ENCODE measurements around the gene SLC5A12.

The SLC5A12 gene

DNA sequence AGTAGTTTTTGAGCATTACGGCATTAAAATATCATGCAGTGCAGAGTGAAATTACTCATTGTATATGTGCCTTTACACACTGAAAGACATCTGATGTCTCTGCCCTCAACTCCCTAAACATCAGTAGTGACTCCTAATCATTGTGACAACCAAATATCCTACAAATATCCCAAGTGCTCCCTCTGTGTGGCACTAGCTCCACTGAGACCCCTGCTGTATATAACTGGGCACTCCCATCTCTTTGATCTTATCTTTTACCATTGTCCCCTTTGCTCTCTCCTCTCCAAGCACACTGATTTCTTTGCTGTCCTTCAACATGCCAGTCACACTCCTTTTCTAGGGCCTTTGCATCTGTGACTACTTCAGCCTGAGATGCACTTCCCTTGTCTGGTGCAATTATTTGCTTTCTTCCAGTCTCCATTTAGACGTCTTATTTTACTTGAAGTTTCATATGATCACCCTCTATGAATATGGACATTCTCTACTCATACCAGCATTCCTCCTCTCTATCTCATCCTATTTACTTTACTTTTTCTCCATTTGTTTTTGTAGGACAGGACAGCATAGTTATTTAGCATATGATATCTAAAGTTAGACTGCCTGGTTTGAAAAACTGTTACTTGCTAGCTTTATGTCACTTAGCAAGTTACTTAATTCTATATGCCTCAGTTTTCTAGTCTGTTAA, 2.4 kb downstream of the SLC5A12 start:
- DNase-seq, result no peak

DNA sequence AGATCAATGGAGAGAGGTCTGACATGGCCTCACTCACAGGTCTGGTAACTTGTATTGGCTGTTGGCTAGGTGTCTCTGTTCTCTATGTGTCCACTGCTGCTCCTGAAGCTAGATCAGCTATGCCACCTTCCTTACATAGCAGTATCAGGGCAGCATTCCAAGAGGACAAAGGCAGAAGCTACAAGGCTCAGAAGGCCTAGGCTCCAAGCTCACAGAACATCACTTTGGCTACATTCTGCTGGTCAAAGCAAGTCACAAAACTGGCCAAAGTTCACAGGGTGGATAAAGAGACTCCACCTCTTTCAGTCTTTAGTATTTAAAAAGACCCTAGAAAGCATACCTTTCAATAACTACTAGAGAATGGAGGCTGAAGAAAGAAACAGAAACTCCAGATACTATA, 4.1 kb downstream of the SLC5A12 start:
- no peak for DNase-seq

DNA sequence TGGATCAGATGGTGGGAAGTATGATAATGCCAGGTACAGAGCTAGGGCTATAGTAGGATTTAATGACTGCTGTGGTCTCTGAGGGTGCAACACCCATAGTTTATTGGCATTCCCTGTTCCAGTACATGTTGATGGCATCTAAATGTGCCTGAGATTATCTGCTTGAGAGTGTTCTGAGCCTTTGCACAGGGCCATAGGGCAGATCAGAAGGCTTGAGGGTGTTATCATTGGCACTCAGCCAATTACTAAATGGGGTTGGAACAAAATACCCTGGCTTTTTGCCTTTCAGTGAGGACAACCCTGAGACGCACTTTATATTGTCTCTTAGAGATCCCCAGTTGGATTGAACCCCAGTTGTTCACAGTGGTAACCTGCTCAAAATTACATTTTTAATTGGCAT, 6.7 kb downstream of the SLC5A12 start:
- no peak for DNase-seq

DNA sequence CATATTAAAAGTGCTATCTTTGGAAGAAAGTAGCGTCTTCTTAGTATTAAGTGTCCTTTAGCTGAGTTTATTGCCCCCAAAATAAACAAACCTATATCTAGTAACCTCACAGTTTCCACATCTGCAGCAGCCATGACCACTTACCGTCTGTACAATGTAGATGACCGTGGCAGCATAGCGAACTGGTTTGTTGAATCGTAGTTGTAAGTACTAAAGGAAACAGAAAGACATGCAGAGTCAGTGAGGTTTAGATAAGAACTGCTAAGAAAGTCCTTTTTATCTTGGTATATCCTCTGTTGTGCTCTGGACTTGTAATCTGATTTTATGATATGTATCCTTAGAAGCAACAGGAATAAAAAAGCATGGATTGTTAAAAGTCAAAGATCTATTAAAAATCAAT, 9.4 kb downstream of the SLC5A12 start:
- no peak for DNase-seq

DNA sequence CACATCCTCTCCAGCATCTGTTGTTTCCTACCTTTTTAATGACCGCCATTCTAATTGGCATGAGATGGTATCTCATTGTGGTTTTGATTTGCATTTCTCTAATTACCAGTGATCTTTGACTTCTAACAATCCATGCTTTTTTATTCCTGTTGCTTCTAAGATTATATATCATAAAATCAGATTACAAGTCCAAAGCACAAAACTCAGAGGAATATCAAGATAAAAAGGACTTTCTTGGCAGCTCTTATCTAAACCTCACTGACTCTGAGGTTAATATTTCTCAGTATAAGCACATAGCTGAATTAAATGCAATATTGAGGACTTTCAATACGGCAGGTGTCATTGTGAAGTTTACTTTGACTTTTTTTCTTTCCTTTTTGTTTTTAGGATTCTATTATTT, 11.4 kb downstream of the SLC5A12 start:
- DNase-seq, result no peak

DNA sequence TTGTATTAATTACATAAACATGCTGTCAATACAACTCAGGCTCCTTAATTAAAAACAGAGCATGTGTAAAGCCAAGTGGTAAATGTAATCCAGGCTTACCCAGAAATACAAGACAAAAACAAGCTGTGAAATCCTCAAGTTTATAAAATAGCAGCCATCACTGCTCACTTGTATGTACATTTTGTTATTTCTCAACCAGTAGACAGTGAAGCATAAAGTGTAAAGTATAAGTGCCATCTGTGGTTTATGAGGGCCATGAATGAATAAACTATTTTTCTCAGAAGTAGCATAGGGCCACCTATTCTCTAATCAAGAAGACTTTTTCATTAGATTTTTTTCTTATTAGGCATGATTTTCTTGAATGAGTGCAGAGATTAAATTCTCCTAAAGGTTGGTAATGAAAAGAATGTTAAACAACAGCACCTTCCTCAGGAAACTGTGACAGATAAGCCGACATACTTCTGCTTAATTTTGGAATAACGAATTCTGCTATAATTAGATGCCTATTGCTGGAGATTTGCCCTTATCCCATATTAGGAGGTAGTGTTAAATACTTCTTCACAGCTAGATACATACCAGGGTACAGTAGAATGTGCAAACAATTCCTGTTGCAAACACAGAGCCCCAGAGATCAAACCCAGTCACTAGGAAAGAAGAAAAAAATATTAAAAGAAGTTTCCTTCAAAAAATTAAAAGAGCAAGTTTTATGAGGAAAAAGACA, 13.0 kb downstream of the SLC5A12 start:
- DNase-seq, result no peak

DNA sequence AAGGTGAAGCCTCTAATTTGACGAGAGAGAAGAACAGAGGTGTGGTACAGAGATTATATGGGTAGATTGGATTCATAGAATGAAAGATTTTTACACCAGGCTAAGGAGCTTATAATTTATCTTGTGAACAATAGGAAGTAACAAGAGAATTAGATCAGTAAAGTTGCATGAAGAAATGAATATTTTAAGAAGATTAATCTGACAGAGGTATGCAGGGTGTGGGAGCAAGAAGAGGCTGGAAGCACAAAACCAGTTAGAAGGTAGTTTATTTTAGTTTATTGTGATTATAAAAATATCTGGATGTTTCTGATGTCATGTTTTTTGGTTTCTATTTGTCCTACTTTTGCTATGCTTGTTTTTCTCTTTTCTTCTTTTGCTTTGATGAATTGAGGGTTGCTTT, 15.7 kb downstream of the SLC5A12 start:
- DNase-seq, result no peak

DNA sequence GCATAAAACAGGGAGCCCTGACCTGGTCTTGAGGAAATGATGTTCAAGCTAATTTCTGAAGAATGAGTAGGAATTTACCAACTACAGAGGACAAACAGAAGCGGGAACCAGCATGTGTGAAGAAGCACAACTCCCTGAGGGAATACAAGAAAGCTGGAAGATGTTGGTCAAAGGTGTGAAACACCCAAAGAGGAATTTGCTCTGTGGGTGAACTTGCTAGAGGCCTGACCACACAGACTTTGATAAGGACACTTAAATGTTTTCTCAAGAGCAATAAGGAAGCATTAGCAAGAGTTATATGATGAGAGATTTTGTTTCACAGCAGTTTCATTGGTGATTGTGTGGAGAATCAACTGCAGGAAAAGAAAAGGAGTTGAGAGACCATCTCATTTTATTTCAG, 17.6 kb downstream of the SLC5A12 start:
- DNase-seq, result no peak

DNA sequence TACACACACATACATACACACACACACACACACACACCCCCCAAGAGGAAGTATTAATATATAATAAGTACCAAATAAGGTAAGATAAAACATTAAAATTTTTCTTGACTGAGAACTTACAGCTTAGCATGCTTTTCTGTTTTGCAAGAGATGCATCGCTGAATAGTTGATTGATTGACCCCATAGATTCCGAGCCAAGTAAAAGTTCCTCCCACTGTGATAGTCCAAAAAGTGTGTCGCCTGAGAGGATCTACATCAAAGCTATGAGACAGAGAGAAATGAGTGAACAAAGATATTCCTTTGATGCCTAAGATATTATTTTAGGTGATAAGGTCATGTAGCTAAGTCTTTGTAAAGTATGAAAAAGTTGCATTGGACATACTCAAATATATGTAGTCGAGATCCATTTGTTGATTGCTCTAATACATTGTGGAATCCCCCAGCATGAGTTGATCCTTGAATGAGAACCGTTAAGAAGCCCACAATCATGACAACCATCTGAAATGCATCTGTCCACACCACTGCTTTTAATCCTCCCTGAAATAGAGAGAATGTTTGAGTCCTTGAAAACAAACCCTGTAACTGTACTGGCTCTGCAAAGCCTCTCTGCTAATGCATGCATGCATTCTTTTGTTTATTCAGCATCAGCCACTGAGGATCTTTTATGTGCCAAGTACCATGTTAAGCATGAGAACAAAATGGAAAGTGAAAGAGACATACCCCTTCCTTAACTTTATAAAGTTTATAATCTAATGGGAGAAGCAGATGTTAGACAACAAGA, 18.3 kb downstream of the SLC5A12 start:
- no peak for DNase-seq

DNA sequence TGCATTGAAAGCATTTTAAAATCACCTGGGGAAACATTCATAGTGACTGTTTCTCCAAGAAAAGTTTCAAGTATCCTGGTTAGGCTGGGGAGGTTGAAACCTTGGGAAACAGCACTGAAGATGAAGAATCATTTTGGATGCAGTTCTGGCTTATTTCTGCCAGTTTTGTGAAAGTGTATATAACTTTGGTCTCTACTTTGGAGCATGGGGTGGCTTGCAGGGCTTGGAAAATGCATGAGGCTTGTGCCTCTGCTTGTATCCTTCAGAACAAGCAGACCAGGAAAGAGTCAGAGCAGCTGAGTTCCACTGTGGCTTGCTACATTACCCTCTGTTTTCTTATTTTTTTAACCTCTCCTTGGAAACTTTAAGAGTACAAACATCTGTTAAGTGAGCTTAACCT, 19.5 kb downstream of the SLC5A12 start:
- DNase-seq, result no peak

DNA sequence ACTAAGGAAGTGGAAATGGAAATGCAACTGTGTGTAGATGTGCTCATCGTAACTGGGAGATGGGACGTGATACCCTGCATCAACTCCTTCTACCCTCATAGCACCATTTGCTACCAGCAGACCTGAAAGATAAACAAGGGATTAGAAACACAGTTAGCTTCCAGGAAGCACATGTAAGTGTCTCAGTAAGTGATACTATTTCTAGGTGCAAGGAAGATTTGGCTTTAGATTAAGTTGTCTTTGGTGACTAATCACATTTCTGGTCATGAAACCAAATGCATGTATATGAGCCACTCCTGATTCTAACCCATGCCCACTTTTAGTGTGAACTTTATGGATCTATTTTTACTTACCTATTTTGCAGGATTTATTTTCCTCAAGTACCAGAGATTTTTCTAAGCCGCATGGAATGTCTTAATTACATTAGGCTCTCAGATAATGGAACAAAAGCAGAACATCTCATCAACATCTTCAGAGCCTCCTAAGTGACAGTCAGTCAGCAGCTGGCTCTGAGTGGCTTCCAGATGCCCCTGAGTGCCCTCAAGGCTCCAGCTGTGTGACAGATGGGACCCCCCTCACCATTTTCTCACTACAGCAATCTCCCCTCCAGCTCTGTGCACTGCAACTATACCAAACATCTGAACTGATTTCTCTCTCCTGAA, 21.2 kb downstream of the SLC5A12 start:
- no peak for DNase-seq

DNA sequence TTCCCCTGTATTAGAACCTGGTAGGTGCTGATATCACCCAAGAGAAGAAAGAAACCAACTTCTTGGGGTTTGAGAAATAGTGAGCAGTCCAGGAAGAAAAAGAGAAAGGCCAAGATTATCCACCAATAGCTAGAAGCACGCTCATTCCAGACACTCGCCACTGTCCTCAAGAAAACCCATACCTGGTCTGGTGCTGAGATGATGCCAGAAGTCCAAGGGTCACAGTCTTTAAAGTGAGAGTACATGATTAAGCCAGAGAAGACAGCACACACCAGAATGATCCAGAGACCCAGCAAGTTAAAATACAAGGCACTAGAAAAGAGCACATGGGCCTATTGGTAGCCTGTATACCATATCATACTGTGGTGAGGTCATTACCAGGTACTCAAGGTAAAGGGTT, 23.6 kb downstream of the SLC5A12 start:
- no peak for DNase-seq

DNA sequence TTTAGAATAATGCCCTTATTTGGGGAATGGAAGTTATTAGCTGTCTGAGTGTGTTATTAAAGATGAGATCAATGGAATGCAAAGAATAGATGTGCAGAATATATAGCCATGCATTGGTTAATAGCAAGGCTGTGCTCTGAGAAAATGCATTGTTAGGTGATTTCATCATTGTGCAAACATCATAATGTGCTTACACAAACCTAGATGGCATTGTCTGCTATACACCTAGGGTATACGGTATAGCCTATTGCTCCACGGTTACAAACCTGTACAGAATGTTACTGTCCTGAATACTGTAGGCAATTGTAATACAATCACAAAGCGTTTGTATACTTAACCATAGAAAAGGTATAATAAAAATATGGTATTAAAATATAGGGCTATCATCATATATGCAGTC, 25.5 kb downstream of the SLC5A12 start:
- no peak for DNase-seq

DNA sequence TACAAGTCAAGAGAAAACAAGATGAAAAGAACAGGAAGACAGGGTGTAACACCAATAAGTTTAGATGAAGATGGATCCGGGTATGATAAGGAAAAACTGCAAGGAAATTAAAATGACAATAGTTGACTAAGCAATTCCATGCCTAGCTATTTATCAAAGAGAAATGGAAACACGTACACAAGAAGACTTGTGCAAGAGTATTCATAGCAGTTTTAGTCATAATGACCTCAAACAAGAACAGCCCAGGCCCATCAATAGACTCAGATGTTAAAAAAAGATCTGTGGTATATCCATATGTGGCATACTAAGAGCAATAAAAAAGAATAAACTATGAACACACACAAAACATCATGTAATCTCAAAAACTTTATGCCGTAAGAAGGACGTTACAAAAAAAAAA, 33.2 kb downstream of the SLC5A12 start:
- no peak for DNase-seq

DNA sequence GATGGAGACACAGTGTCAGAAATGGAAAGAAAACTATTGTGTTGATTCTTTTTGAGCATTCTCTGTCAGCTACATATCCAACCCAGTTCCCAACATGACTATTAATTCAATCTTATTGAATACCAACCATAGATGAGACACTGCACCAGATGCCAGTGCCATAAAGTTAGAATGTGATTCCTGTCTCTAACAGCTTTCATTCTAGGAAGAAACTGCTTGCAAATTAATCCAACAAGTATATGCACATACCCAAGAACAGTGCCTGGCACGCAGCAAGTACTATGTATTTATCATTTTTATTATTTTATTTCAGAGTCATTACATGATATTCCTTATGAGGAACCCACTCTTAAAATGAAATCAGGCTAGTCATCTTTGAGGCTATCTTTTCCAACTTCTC, 34.5 kb downstream of the SLC5A12 start:
- no peak for DNase-seq

DNA sequence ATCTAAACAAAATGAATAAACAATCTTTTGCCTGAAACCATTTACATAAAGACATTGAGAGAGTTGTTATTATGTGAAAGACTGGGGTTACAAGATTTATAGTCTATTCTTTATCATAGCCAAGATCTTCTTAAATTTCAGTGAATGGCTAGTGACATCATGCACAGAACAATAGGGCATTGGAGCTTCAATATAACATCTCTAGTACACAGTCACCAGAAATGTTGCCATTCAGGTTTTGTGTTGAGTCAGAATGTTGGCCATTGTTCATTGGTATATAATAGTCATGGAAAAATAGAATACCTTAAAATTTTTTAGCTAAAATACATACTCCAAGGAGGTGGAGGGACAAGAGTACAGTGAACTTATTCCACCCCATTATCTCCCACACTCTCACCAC, 44.3 kb downstream of the SLC5A12 start:
- no peak for DNase-seq

DNA sequence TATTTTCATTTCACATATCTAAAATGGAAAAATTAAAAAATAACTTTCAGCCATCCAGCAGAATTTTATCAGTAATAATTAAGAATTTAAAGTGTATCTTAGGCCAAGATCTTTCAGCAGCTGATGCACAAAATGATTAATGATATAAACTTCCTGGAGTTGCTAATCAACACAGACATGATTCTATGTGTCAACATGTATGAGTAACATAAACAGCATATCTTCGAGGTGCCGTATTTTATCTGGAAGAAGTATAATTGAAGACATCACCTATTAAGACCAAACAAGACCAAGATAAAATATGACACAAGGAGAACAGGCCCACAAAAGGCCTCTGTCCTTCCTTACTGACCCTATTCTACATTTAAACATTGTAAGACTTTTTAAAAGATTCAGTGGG, 45.2 kb downstream of the SLC5A12 start:
- DNase-seq, result no peak

DNA sequence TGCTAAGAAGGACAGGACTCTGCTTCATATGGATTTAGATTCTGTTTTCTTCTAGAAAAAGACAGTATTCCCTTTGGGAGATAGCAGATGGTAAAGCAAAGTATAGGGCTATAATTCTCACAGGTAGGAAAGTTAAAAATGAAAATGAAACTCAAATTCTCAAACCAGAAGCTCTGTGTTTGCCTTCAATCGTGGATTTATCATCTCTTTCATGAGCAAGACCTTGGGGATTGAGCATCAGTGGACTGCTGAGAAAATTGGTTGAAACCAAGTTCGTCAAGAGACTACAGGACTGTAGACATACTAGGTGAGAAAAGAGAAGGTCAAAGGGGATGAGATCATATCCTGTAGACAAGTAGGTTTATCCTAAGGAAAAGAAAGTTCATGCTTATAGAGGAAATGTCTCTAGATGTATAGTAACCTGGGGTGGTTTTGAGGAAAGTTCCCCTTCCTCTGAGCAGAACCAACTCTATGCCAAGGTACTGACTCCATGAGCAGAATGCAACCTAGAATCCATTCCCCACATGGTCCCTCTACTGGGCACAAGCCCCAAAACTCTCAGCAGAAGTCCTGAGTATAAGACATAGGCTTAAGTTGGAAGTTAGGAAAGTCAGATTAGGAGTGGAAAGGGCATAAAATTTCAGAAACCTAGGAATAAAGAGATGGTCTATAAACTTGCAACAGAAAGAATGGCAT, 46.5 kb downstream of the SLC5A12 start:
- DNase-seq, result no peak

DNA sequence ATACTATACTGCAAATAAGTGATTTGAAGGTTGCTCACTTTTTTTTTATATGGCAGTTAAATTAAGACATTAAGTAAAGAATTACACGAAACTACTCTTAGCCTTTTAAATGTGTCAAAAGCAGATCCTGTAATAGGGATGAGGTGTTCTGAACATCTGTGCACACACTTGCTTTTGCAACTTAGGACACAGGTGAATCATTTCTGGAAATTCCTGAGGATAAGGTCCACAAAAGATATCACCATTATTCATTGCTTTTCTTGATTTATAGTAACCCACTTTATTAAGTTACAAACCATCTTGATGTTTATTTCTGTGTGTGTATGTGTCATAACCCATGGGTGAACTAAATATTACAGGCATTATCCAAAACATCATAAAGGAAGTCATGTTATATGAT, 55.9 kb downstream of the SLC5A12 start:
- DNase-seq, result no peak

DNA sequence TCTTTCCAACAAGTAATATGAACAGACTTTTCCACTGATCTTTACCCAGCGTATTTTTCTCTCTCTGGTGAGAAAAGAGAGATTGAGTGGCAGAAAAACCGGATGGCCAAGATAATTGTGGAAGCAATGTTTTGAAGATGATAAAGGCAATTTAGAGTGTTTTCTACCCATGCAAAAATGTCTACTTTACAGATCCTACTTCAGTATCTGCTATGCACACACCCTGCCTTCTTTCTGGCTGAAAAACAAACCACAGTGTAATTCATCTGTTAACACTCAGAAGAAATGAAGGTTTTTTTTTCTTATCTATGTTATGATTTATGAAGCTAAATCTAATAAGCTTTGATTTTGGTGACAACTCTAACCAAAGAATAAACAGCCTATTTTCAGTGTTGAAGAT, 56.8 kb downstream of the SLC5A12 start:
- DNase-seq, result no peak

DNA sequence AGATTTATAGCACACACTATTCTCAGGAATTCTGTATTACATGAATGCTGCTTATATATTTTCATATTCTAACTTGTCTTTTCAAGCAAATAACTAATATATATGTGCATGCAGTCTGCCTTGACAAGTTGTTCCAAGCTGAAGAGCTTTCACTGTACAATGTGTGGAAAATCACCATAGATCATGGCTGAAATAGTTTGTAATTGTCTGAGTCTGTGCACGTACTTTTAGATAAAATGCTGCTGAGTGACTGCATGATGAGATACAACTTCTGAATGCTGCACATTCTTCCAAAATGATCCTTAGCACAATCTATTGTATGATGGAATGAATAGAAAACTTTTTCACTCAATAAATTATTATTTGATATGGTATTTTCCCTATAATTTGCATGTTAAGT, 58.9 kb downstream of the SLC5A12 start:
- no peak for DNase-seq

DNA sequence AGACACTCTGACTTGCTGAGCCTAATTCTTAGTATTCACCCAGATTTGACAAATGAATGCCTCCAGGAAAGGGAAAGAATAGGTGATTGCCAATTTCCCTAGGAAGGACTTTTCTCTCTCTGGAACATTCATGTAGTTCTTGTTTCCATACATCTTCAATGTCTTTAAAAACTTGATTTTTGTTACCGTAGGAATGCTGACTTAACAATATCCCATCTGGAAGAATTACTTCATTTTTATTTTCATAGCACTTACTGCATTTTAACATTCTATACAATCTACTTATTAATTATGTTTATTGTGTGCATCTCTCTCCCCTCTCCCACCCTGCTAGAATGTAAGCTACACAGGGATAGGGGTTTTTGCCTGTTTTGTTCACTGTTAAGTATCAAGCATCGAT, 66.6 kb downstream of the SLC5A12 start:
- no peak for DNase-seq

DNA sequence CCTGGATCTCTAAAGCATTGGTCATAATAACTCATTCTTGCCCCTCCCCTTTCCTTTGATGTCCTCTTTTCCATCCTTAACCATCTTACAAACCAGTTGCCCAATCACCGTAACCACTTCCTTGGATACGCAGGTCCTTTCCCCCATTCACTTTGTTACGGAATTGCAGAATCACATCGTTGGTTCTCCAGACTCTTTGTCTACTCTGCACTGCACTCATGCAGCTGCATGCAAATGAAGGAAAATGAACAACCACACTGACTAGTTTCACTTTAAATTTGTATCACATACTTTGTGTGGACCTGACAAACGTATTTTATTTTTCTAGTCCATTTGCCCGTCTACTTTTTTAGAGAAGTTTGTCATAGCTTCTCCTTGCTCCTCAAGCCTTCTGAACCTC, 69.9 kb downstream of the SLC5A12 start:
- no peak for DNase-seq

Measured in CD4-positive, alpha-beta T cell treated with Interleukin-10 for 1 hour (primary cell).